Fibroblast of lung (primary cell): ENCODE results near the gene CTDSP2. TPM values are rescaled to one million over a fixed set of nuclear protein-coding genes. Genes with fewer than 3 reads are reported as not detected.
"Not testable (repeated sequence)": the region's sequence is repeated elsewhere in the genome, so short reads cannot be mapped to it uniquely, and the experiment has no call there.

Source experiments
- DNase-seq, 2 donors: peaks; one replicate each; pipeline versions ENCODE4 v3.0.0 to v3.0.0-alpha.2; 2010; ENCODE audit warnings: low read depth in 2 of 2
- H2AFZ ChIP-seq: 2 replicates; pipeline ENCODE4 v1.5.1; 2012; ENCODE audit warnings: low read length, control low read depth, inconsistent platforms
- H3K27ac ChIP-seq: 2 replicates; pipeline ENCODE4 v1.5.1; 2011; ENCODE audit warnings: low read length, control low read depth; ENCODE audit not compliant: insufficient read depth
- H3K27me3 ChIP-seq: 2 replicates; pipeline ENCODE4 v1.5.1; 2011; ENCODE audit warnings: mild to moderate bottlenecking, low read length; ENCODE audit not compliant: control insufficient read depth, insufficient read depth
- H3K36me3 ChIP-seq: 2 replicates; pipeline ENCODE4 v1.5.1; 2011; ENCODE audit warnings: low read length; ENCODE audit not compliant: control insufficient read depth, insufficient read depth
- H3K4me1 ChIP-seq: 2 replicates; pipeline ENCODE4 v1.5.1; 2011; ENCODE audit warnings: low read length; ENCODE audit not compliant: control insufficient read depth, insufficient read depth; ENCODE audit errors: extremely low read depth
- H3K4me2 ChIP-seq: 2 replicates; pipeline ENCODE4 v1.5.1; 2011; ENCODE audit warnings: low read length, control low read depth; ENCODE audit not compliant: insufficient read depth; ENCODE audit errors: extremely low read depth
- H3K4me3 ChIP-seq, 4 experiments: fragments of 200-600 bp in 1 of 4; sonication (generic) in 1 of 4; replicated peaks in 1 of 4; 2 replicates each; pipeline ENCODE4 v1.5.1; 2011 to 2016; ENCODE audit warnings: low read length in 4 of 4, low read depth in 3 of 4, mild to moderate bottlenecking in 3 of 4, control low read depth in 2 of 4, inconsistent platforms in 1 of 4, mixed read lengths in 1 of 4; ENCODE audit not compliant: insufficient read depth in 1 of 4; ENCODE audit errors: control extremely low read depth in 1 of 4
- H3K79me2 ChIP-seq: 2 replicates; pipeline ENCODE4 v1.5.1; 2012; ENCODE audit warnings: mild to moderate bottlenecking, low read length, inconsistent platforms; ENCODE audit not compliant: control insufficient read depth, insufficient read depth
- H3K9ac ChIP-seq: 2 replicates; pipeline ENCODE4 v1.5.1; 2011; ENCODE audit warnings: mild to moderate bottlenecking, low read length, control low read depth; ENCODE audit not compliant: insufficient read depth
- H3K9me3 ChIP-seq: 2 replicates; pipeline ENCODE4 v1.5.1; 2012; ENCODE audit warnings: low read depth, low read length; ENCODE audit not compliant: control insufficient read depth, insufficient read depth
- H4K20me1 ChIP-seq: 2 replicates; pipeline ENCODE4 v1.5.1; 2011; ENCODE audit warnings: low read length; ENCODE audit not compliant: control insufficient read depth, insufficient read depth; ENCODE audit errors: extremely low read depth
- EZH2 ChIP-seq: IDR thresholded peaks from 2 replicates; pipeline ENCODE4 v1.5.1; 2012; ENCODE audit warnings: low read length, control low read depth, mild to moderate bottlenecking; ENCODE audit errors: missing control alignments
- polyA plus RNA-seq, 2 donors: library from polyadenylated mRNA; depleted of rRNA in 1 of 2; stranded (reverse) in 1 of 2; unstranded in 1 of 2; fragments of >200 nt; gene quantifications; 2 replicates each; pipeline ENCODE4 v1.2.1, GENCODE V29; 2011 to 2012; ENCODE audit warnings: missing spikeins in 1 of 2
- total RNA-seq: library from RNA; depleted of rRNA; stranded (reverse); fragments of >200 nt; gene quantifications from 2 replicates; pipeline ENCODE4 v1.2.1, GENCODE V29; 2014
- TF ChIP-seq, protein P1 (sequence below), 2 donors: IDR thresholded peaks in 1 of 2; conservative IDR thresholded peaks in 1 of 2; 1 replicate in 1 of 2; 2 replicates in 1 of 2; pipeline ENCODE4 v1.5.1; 2011 to 2012; ENCODE audit warnings: low read length in 2 of 2, control low read depth in 1 of 2, inconsistent platforms in 1 of 2, low read depth in 1 of 2, mild to moderate bottlenecking in 1 of 2

The CTDSP2 gene
- total and polyA plus RNA-seq, 2 donors (not counting 1 experiment from before 2014, with no cell fraction given): 92.0 to 208 TPM

- peaks cover 1% of the 10 kb centered on the region for H3K79me2 ChIP-seq
- peaks cover 2% of the 10 kb centered on the region for H3K4me1 ChIP-seq
- no peak overlapping the region for H3K9ac ChIP-seq
- H3K4me3 ChIP-seq: no peak overlapping the region
- no peaks in the 10 kb centered on the region for H4K20me1 ChIP-seq
- H3K27me3 ChIP-seq: no peaks in the 10 kb centered on the region
- no peak overlapping the region for H3K4me2 ChIP-seq
- no peak for TF ChIP-seq EZH2
- TF ChIP-seq, protein P1, sequence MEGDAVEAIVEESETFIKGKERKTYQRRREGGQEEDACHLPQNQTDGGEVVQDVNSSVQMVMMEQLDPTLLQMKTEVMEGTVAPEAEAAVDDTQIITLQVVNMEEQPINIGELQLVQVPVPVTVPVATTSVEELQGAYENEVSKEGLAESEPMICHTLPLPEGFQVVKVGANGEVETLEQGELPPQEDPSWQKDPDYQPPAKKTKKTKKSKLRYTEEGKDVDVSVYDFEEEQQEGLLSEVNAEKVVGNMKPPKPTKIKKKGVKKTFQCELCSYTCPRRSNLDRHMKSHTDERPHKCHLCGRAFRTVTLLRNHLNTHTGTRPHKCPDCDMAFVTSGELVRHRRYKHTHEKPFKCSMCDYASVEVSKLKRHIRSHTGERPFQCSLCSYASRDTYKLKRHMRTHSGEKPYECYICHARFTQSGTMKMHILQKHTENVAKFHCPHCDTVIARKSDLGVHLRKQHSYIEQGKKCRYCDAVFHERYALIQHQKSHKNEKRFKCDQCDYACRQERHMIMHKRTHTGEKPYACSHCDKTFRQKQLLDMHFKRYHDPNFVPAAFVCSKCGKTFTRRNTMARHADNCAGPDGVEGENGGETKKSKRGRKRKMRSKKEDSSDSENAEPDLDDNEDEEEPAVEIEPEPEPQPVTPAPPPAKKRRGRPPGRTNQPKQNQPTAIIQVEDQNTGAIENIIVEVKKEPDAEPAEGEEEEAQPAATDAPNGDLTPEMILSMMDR (conservative IDR thresholded peaks at IDR 0.05 in 1 of 2, IDR thresholded peaks at IDR 0.05 in 1 of 2; ENCODE audit: low read depth in 1 of 2, low read length in 2 of 2): no peak
- H2AFZ ChIP-seq: no peak overlapping the region
- H3K9me3 ChIP-seq: no peaks in the 10 kb centered on the region
- H3K27ac ChIP-seq: no peak overlapping the region
- DNase-seq: no peak
- peaks cover 1% of the 10 kb centered on the region for H3K36me3 ChIP-seq
Measured at GRCh38 chr12:57776247-57776587, 70.3 kb downstream of the CTDSP2 start.

- TF ChIP-seq, protein P1 (conservative IDR thresholded peaks at IDR 0.05 in 1 of 2, IDR thresholded peaks at IDR 0.05 in 1 of 2; ENCODE audit: low read depth in 1 of 2, low read length in 2 of 2): no peak
- TF ChIP-seq EZH2: no peak
- Histone ChIP-seq H3K4me1 (peaks cover 7% of the 10 kb centered on the region), H4K20me1 (no peaks in the 10 kb centered on the region), H3K4me3 (no peak overlapping the region), H3K27ac (no peak overlapping the region), H3K27me3 (no peaks in the 10 kb centered on the region), H3K9ac (no peak overlapping the region), H3K36me3 (peaks cover 3% of the 10 kb centered on the region), H3K4me2 (no peak overlapping the region), H3K9me3 (no peaks in the 10 kb centered on the region), H3K79me2 (peaks cover 5% of the 10 kb centered on the region), H2AFZ (no peak overlapping the region)
- no peak for DNase-seq
Measured at GRCh38 chr12:57775563-57776246, 70.8 kb downstream of the CTDSP2 start.

DNA sequence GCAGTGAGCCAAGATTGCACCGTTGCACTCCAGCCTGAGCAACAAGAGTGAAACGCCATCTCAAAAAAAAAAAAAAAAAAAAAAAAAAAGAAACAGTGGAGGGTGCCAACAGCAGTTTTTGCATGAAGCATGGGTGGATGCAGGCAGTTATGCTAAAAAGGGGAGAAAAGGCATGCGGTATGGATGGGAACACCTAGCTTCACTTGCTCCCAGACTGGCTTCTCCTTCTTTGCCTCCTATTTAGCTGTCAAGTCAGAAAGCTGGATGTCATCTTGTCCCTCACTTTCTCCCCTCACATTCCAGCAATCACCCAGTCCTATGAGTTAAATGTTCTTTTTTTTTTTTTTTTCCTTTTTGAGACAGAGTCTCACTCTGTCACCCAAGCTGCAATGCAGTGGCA lies 71.5 kb downstream of the CTDSP2 start:
- Histone ChIP-seq H2AFZ (no peak overlapping the region), H3K27ac (no peak overlapping the region), H3K9ac (no peak overlapping the region), H3K9me3 (no peaks in the 10 kb centered on the region), H3K4me1 (peaks cover 7% of the 10 kb centered on the region), H3K4me3 (no peak overlapping the region), H3K4me2 (no peak overlapping the region), H3K36me3 (peaks cover 3% of the 10 kb centered on the region), H3K27me3 (no peaks in the 10 kb centered on the region), H3K79me2 (peaks cover 5% of the 10 kb centered on the region), H4K20me1 (no peaks in the 10 kb centered on the region)
- DNase-seq: no peak
- TF ChIP-seq, protein P1 (conservative IDR thresholded peaks at IDR 0.05 in 1 of 2, IDR thresholded peaks at IDR 0.05 in 1 of 2; ENCODE audit: low read depth in 1 of 2, low read length in 2 of 2): no peak
- TF ChIP-seq EZH2: no peak

- not testable (repeated sequence) for H3K9me3 ChIP-seq, H4K20me1 ChIP-seq, H2AFZ ChIP-seq, H3K36me3 ChIP-seq, H3K27ac ChIP-seq, H3K27me3 ChIP-seq, H3K4me2 ChIP-seq, DNase-seq, H3K9ac ChIP-seq, H3K4me1 ChIP-seq, H3K79me2 ChIP-seq, H3K4me3 ChIP-seq
Measured at GRCh38 chr12:57774634-57775033, 71.9 kb downstream of the CTDSP2 start.
